Heart right ventricle (tissue), 16 donors: ENCODE data around the gene DRD4. TPM values are rescaled to one million over a fixed set of nuclear protein-coding genes. Genes with fewer than 3 reads are reported as not detected.

Source experiments
- ATAC-seq, 8 donors: fragments of 200-7000 bp; cut with Tn5 transposase; one replicate each; pipeline ENCODE4 v1.9.1; 2020; ENCODE audit warnings: mild to moderate bottlenecking in 8 of 8, moderate library complexity in 8 of 8, moderate number of reproducible peaks in 1 of 8
- DNase-seq, 2 donors: peaks; one replicate each; pipeline ENCODE4 v3.0.0-alpha.2; 2020
- H3K27ac ChIP-seq, 10 donors: fragments of 200-600 bp; sonication (generic) in 2 of 10; one replicate each; pipeline versions ENCODE4 v1.5.0 to v1.8.0; 2020 to 2022; ENCODE audit warnings: mild to moderate bottlenecking in 3 of 10
- H3K27me3 ChIP-seq, 7 donors: fragments of 200-600 bp; one replicate each; pipeline ENCODE4 v1.8.0; 2021 to 2022; ENCODE audit warnings: mild to moderate bottlenecking in 2 of 7
- H3K36me3 ChIP-seq, 9 donors: fragments of 200-600 bp; sonication (generic) in 1 of 9; one replicate each; pipeline versions ENCODE4 v1.5.0 to v1.8.0; 2020 to 2022; ENCODE audit warnings: mild to moderate bottlenecking in 2 of 9
- H3K4me1 ChIP-seq, 9 donors: fragments of 200-600 bp; sonication (generic) in 1 of 9; one replicate each; pipeline versions ENCODE4 v1.5.0 to v1.8.0; 2020 to 2022; ENCODE audit warnings: mild to moderate bottlenecking in 4 of 9
- H3K4me3 ChIP-seq, 10 donors: fragments of 200-600 bp; sonication (generic) in 2 of 10; one replicate each; pipeline versions ENCODE4 v1.5.0 to v1.8.0; 2020 to 2022; ENCODE audit warnings: mild to moderate bottlenecking in 7 of 10, moderate library complexity in 2 of 10
- H3K9me3 ChIP-seq, 11 donors: fragments of 200-600 bp in 10 of 11; sonication (generic) in 2 of 11; one replicate each; pipeline versions ENCODE4 v1.5.0 to v1.8.0; 2013 to 2022; ENCODE audit warnings: mild to moderate bottlenecking in 2 of 11, control low read depth in 1 of 11, moderate library complexity in 1 of 11
- CTCF ChIP-seq, 9 donors: fragments of 200-600 bp; sonication (generic) in 2 of 9; IDR thresholded peaks; one replicate each; pipeline versions ENCODE4 v1.5.0 to v1.8.0; 2021 to 2022; ENCODE audit warnings: antibody characterized with exemption in 9 of 9, mild to moderate bottlenecking in 5 of 9, moderate library complexity in 1 of 9
- WGBS, 2 donors: extraction: QIAGEN DNeasy Blood & Tissue Kit; methylation state at CpG; one replicate each; pipeline ENCODE4 v1.1.7; 2013; ENCODE audit warnings: inconsistent platforms in 1 of 2; 5-methylcytosine and 5-hydroxymethylcytosine counted together
- intact Hi-C, 10 donors: fragments of 100-400 bp; cut with DNase I; formaldehyde crosslinking; loops; one replicate each; pipeline versions ENCODE4 v1.11.1 to v1.14.2; 2022
- polyA plus RNA-seq, 2 donors: library from polyadenylated mRNA; stranded (reverse); fragments of 200-250 nt; gene quantifications; one replicate each; pipeline ENCODE4 v1.2.3, GENCODE V29; 2013
- total RNA-seq, 10 donors: library from RNA; stranded (reverse); fragmentation: NEBNext Ultra II Directional in 3 of 10; extraction: Animal tissue kit (Norgen Biotek cat#: 25700) in 3 of 10; gene quantifications; one replicate each; pipeline versions ENCODE4 v1.2.1 to v1.2.4, GENCODE V29; 2021 to 2023
- donor health status: Arrhythmogenic right ventricular cardiomyopathy.
- donor health status: ischemic (EF 13 %, LVEDD 7.1; RV severe dilation, severe dysfunction).
- donor health status: healthy with polysubstance abuse.
- donor health status: DM: no; HTN: yes; CAD: no.
- donor health status: DM: no; HTN: no; CAD: no.
- donor health status: ischemic (EF 25% LVEDD 6.9; RV normal size, moderate dysfunction).
- donor health status: ischemic (EF 25% LVEDD 5.7; RV mildly dilated, moderate dysfunction).
- donor health status: healthy.
- donor health status: DM: yes; HTN: yes; CAD: no.
- donor health status: Ischemic cardiomyopathy.
- donor health status: ischemic (EF 35%, LVEDD 5.7; RV mildly dilated, moderate dysfunction).
- donor health status: nonischemic (EF 11% LVEDD 7.7; RV severe dilation, severe dysfunction).
- donor health status: DM: yes; HTN: yes; CAD: no.
- donor health status: PGD.
- donor health status: ischemic (EF 29% LVEDD 5.4; RV normal size, mild dysfunction).
- donor health status: nonischemic (EF 23%, LVEDD 6.1; RV moderate dilation, normal function).

DRD4 gene
- total and polyA plus RNA-seq, 12 donors = 0.09 to 0.72 (median 0.49) TPM; not detected in 5

GRCh38 chr11:665062-665703 is 28.1 kb downstream of the DRD4 start:
- Histone ChIP-seq H3K9me3 (no peaks in the 10 kb centered on the region), H3K27me3 (no peaks in the 10 kb centered on the region), H3K4me3 (no peak overlapping the region), H3K4me1 (peaks cover 0 to 23% (median 8%) of the 10 kb centered on the region in 9 donors), H3K36me3 (peaks cover 0 to 76% (median 0%) of the 10 kb centered on the region in 9 donors), H3K27ac (peak overlapping the region in 5 of 10 donors; percentile 10 to 52 (median 44))
- ATAC-seq = peak in 3 of 8 donors; percentile 17 to 39 (median 26)
- 77 to 84% methylated on average over 14 of the region's 15 CpGs for WGBS, 2 donors
- intact Hi-C loops = loop anchor here in 1 of 10 donors (10.0 kb wide), 1 partner anchor 60 kb away; no protein-coding TSS in a partner anchor
- TF ChIP-seq CTCF (IDR thresholded peaks at IDR 0.05) = no peak
- no peak for DNase-seq

GRCh38 chr11:665704-666281 is 28.7 kb downstream of the DRD4 start:
- ATAC-seq = peak in 6 of 8 donors; percentile 66 to 81 (median 70)
- H3K4me1 ChIP-seq = peaks cover 0 to 23% (median 8%) of the 10 kb centered on the region in 9 donors
- H3K9me3 ChIP-seq = no peaks in the 10 kb centered on the region
- 69 to 73% methylated on average over 11 of the region's 11 CpGs for WGBS, 2 donors
- H3K27me3 ChIP-seq = no peaks in the 10 kb centered on the region
- intact Hi-C loops = loop anchor here in 1 of 10 donors (10.0 kb wide), 1 partner anchor 59 kb away; no protein-coding TSS in a partner anchor
- H3K36me3 ChIP-seq = peaks cover 0 to 75% (median 0%) of the 10 kb centered on the region in 9 donors
- TF ChIP-seq CTCF (IDR thresholded peaks at IDR 0.05) = no peak
- no peak for DNase-seq
- H3K4me3 ChIP-seq = no peak overlapping the region
- H3K27ac ChIP-seq = peak overlapping the region in 4 of 10 donors; percentile 10 to 52 (median 46)

- no peak overlapping the region for H3K4me3 ChIP-seq
- no peaks in the 10 kb centered on the region for H3K27me3 ChIP-seq
- no peaks in the 10 kb centered on the region for H3K9me3 ChIP-seq
- ATAC-seq (no peak), DNase-seq (no peak)
- peaks cover 0 to 89% (median 22%) of the 10 kb centered on the region in 9 donors for H3K36me3 ChIP-seq
- no peak for TF ChIP-seq CTCF (IDR thresholded peaks at IDR 0.05)
- no peaks in the 10 kb centered on the region for H3K4me1 ChIP-seq
- WGBS, 2 donors = 93 to 95% methylated on average over 8 of the region's 8 CpGs
- H3K27ac ChIP-seq = no peak overlapping the region
- intact Hi-C loops = no loop called here
Observed at GRCh38 chr11:673866-674265, 36.8 kb downstream of the DRD4 start.

- H3K9me3 ChIP-seq = no peaks in the 10 kb centered on the region
- ATAC-seq (no peak), DNase-seq (no peak)
- intact Hi-C loops = no loop called here
- 91 to 95% methylated on average over 17 of the region's 17 CpGs for WGBS, 2 donors
- peaks cover 0 to 93% (median 23%) of the 10 kb centered on the region in 9 donors for H3K36me3 ChIP-seq
- no peaks in the 10 kb centered on the region for H3K27me3 ChIP-seq
- TF ChIP-seq CTCF (IDR thresholded peaks at IDR 0.05) = no peak
- H3K4me3 ChIP-seq = no peak overlapping the region
- no peak overlapping the region for H3K27ac ChIP-seq
- H3K4me1 ChIP-seq = no peaks in the 10 kb centered on the region
Observed at GRCh38 chr11:674406-674805, 37.3 kb downstream of the DRD4 start.
